GM19238 (cell line): ENCODE results near the gene TMEM161A.
"Not testable (repeated sequence)": the region's sequence is repeated elsewhere in the genome, so short reads cannot be mapped to it uniquely, and the experiment has no call there.

Source experiments
- DNase-seq: peaks from one replicate; pipeline ENCODE4 v3.0.0; 2011; ENCODE audit warnings: low spot score; ENCODE audit not compliant: insufficient read length

TMEM161A gene

GRCh38 chr19:19122902-19123301 lies 15.4 kb downstream of the TMEM161A start:
- DNase-seq = no peak

- DNase-seq = no peak
These were observed 16.9 kb downstream of the TMEM161A start for GRCh38 chr19:19121371-19121770.

- no peak for DNase-seq
These were observed 17.7 kb downstream of the TMEM161A start for GRCh38 chr19:19120308-19121231.

- no peak for DNase-seq
These were observed 18.7 kb downstream of the TMEM161A start for GRCh38 chr19:19119325-19120237.

- DNase-seq = peak; percentile 42
These were observed 22.3 kb downstream of the TMEM161A start for GRCh38 chr19:19115954-19116353.

GRCh38 chr19:19113040-19113626 lies 25.1 kb downstream of the TMEM161A start:
- DNase-seq = no peak

GRCh38 chr19:19111967-19112580 lies 26.2 kb downstream of the TMEM161A start:
- DNase-seq = no peak

GRCh38 chr19:19111136-19111835 lies 27.0 kb downstream of the TMEM161A start:
- no peak for DNase-seq

GRCh38 chr19:19110410-19111135 lies 27.7 kb downstream of the TMEM161A start:
- no peak for DNase-seq

- no peak for DNase-seq
These were observed 28.7 kb downstream of the TMEM161A start for GRCh38 chr19:19109601-19110000.

GRCh38 chr19:19107654-19108053 lies 30.6 kb downstream of the TMEM161A start:
- no peak for DNase-seq

GRCh38 chr19:19106938-19107337 lies 31.3 kb downstream of the TMEM161A start:
- not testable (repeated sequence) for DNase-seq

- no peak for DNase-seq
These were observed 32.2 kb downstream of the TMEM161A start for GRCh38 chr19:19106056-19106551.

- DNase-seq = no peak
These were observed 32.8 kb downstream of the TMEM161A start for GRCh38 chr19:19105365-19106055.

- no peak for DNase-seq
These were observed 35.1 kb downstream of the TMEM161A start for GRCh38 chr19:19103167-19103566.

- DNase-seq = not testable (repeated sequence)
These were observed 35.7 kb downstream of the TMEM161A start for GRCh38 chr19:19102566-19102965.

GRCh38 chr19:19101540-19101939 lies 36.7 kb downstream of the TMEM161A start:
- DNase-seq = no peak

- DNase-seq = no peak
These were observed 39.3 kb downstream of the TMEM161A start for GRCh38 chr19:19098703-19099632.
